ENCODE measurements around the gene ALDH1L2.

Gene ALDH1L2

GRCh38 chr12:104974626-104975290 is 109.5 kb downstream of the ALDH1L2 start:
- Histone ChIP-seq H3K4me1 (ENCODE audit: insufficient read depth, poor library complexity, severe bottlenecking) (peaks cover 21% of the 10 kb centered on the region), H3K4me3 (ENCODE audit: severe bottlenecking) (no peak overlapping the region), H3K27ac (ENCODE audit: poor library complexity, severe bottlenecking) (peak overlapping the region; percentile 65), H3K9me3 (ENCODE audit: severe bottlenecking) (no peaks in the 10 kb centered on the region), H3K36me3 (ENCODE audit: low read depth) (no peaks in the 10 kb centered on the region), H3K27me3 (ENCODE audit: insufficient read depth, poor library complexity, severe bottlenecking) (no peaks in the 10 kb centered on the region)
- ATAC-seq (ENCODE audit: low read depth): peak; percentile 70
- DNase-seq (ENCODE audit: low spot score): no peak
- TF ChIP-seq CTCF (IDR thresholded peaks at IDR 0.05; ENCODE audit: poor library complexity, severe bottlenecking): no peak

- TF ChIP-seq CTCF (IDR thresholded peaks at IDR 0.05; ENCODE audit: poor library complexity, severe bottlenecking): no peak
- H3K4me3 ChIP-seq (ENCODE audit: severe bottlenecking): no peak overlapping the region
- peaks cover 21% of the 10 kb centered on the region for H3K4me1 ChIP-seq (ENCODE audit: insufficient read depth, poor library complexity, severe bottlenecking)
- no peaks in the 10 kb centered on the region for H3K36me3 ChIP-seq (ENCODE audit: low read depth)
- peak overlapping the region; percentile 65 for H3K27ac ChIP-seq (ENCODE audit: poor library complexity, severe bottlenecking)
- H3K27me3 ChIP-seq (ENCODE audit: insufficient read depth, poor library complexity, severe bottlenecking): no peaks in the 10 kb centered on the region
- ATAC-seq (ENCODE audit: low read depth) (peak; percentile 22; the same call in 1 of the 3 replicates), DNase-seq (ENCODE audit: low spot score) (no peak)
- H3K9me3 ChIP-seq (ENCODE audit: severe bottlenecking): no peaks in the 10 kb centered on the region
Measured at GRCh38 chr12:104973250-104973649, 111.0 kb downstream of the ALDH1L2 start.

- no peaks in the 10 kb centered on the region for H3K9me3 ChIP-seq (ENCODE audit: severe bottlenecking)
- peak overlapping the region; percentile 44 for H3K27ac ChIP-seq (ENCODE audit: poor library complexity, severe bottlenecking)
- ATAC-seq (ENCODE audit: low read depth) (peak; percentile 43; the same call in 1 of the 3 replicates), DNase-seq (ENCODE audit: low spot score) (no peak)
- H3K4me1 ChIP-seq (ENCODE audit: insufficient read depth, poor library complexity, severe bottlenecking): peaks cover 21% of the 10 kb centered on the region
- no peaks in the 10 kb centered on the region for H3K36me3 ChIP-seq (ENCODE audit: low read depth)
- no peak overlapping the region for H3K4me3 ChIP-seq (ENCODE audit: severe bottlenecking)
- H3K27me3 ChIP-seq (ENCODE audit: insufficient read depth, poor library complexity, severe bottlenecking): no peaks in the 10 kb centered on the region
- TF ChIP-seq CTCF (IDR thresholded peaks at IDR 0.05; ENCODE audit: poor library complexity, severe bottlenecking): no peak
Measured at GRCh38 chr12:104971306-104971705, 113.0 kb downstream of the ALDH1L2 start.
